H1 (cell line): ENCODE results near the gene PRSS2. TPM values are rescaled to one million over a fixed set of nuclear protein-coding genes. Genes with fewer than 3 reads are reported as not detected.

Experiments
- CTCF ChIA-PET: fragments of 300-600 bp; sonication (Branson Sonifier 250); formaldehyde crosslinking; loops from one replicate; lab custom pipeline; 2021; ENCODE audit not compliant: partially characterized antibody; lab: Charles Lee
- POLR2A ChIA-PET: fragments of 300-600 bp; sonication (Branson Sonifier 250); formaldehyde crosslinking; loops from one replicate; lab custom pipeline; 2021; ENCODE audit warnings: inconsistent platforms; ENCODE audit not compliant: partially characterized antibody; lab: Charles Lee
- DNase-seq, 2 experiments: peaks; one replicate each; pipeline versions ENCODE4 v3.0.0 to v3.0.0-alpha.2; 2010 to 2022; ENCODE audit warnings: low spot score in 2 of 2, low read depth in 1 of 2, mixed read lengths in 1 of 2
- FAIRE-seq: peaks from 2 replicates; lab custom pipeline; 2011; peaks lifted over from hg19 to GRCh38; lab: Jason Lieb, UNC
- H2AFZ ChIP-seq: 2 replicates; pipeline ENCODE4 v1.8.1; 2012; ENCODE audit warnings: low read length, inconsistent platforms
- H2AK5ac ChIP-seq: 2 replicates; pipeline ENCODE4 v1.6.1; 2013; ENCODE audit warnings: low read depth, low read length
- H2BK120ac ChIP-seq: replicated peaks from 2 replicates; pipeline ENCODE3; 2013; ENCODE audit warnings: low read depth, low read length, inconsistent platforms
- H2BK12ac ChIP-seq: 2 replicates; pipeline ENCODE4 v1.6.1; 2013; ENCODE audit warnings: low read depth, low read length
- H2BK15ac ChIP-seq: 2 replicates; pipeline ENCODE4 v1.6.1; 2013; ENCODE audit warnings: low read length
- H2BK20ac ChIP-seq: 2 replicates; pipeline ENCODE4 v1.6.1; 2013; ENCODE audit warnings: low read length
- H2BK5ac ChIP-seq: 2 replicates; pipeline ENCODE4 v1.6.1; 2013; ENCODE audit warnings: low read depth, low read length
- H3K14ac ChIP-seq: 2 replicates; pipeline ENCODE4 v1.6.1; 2013; ENCODE audit warnings: inconsistent platforms; ENCODE audit not compliant: insufficient read length
- H3K18ac ChIP-seq: 2 replicates; pipeline ENCODE4 v1.6.1; 2013; ENCODE audit warnings: low read length; ENCODE audit errors: extremely low read depth
- H3K23ac ChIP-seq: 2 replicates; pipeline ENCODE4 v1.6.1; 2013; ENCODE audit warnings: inconsistent platforms; ENCODE audit not compliant: insufficient read length
- H3K23me2 ChIP-seq: 2 replicates; pipeline ENCODE4 v1.6.1; 2013; ENCODE audit warnings: low read depth, low read length
- H3K27ac ChIP-seq: 2 replicates; pipeline ENCODE4 v1.6.1; 2011; ENCODE audit warnings: low read depth, low read length, inconsistent platforms
- H3K27me3 ChIP-seq, 4 experiments: replicated peaks in 1 of 4; 1 replicate in 1 of 4; 2 replicates in 3 of 4; pipeline versions ENCODE4 v1.6.1 to v1.8.1; 2011 to 2013; ENCODE audit warnings: low read length in 3 of 4, mild to moderate bottlenecking in 3 of 4, inconsistent platforms in 2 of 4, mixed read lengths in 2 of 4, moderate library complexity in 1 of 4; ENCODE audit not compliant: control insufficient read depth in 3 of 4, insufficient read depth in 3 of 4; ENCODE audit errors: extremely low read depth in 1 of 4
- H3K36me3 ChIP-seq, 4 experiments: 2 replicates each; pipeline versions ENCODE4 v1.6.1 to v1.8.1; 2011 to 2013; ENCODE audit warnings: mild to moderate bottlenecking in 4 of 4, low read length in 3 of 4, moderate library complexity in 2 of 4, control low read depth in 1 of 4, inconsistent platforms in 1 of 4; ENCODE audit not compliant: insufficient read depth in 4 of 4, control insufficient read depth in 2 of 4
- H3K4ac ChIP-seq: replicated peaks from 2 replicates; pipeline ENCODE3; 2013; ENCODE audit warnings: low read length, low read depth, mixed read lengths, inconsistent platforms; ENCODE audit not compliant: insufficient read length
- H3K4me1 ChIP-seq, 4 experiments: replicated peaks in 1 of 4; 1 replicate in 1 of 4; 2 replicates in 3 of 4; pipeline versions ENCODE4 v1.6.1 to v1.8.1; 2011 to 2013; ENCODE audit warnings: low read length in 3 of 4, inconsistent platforms in 2 of 4, mixed read lengths in 1 of 4; ENCODE audit not compliant: insufficient read depth in 4 of 4, control insufficient read depth in 3 of 4
- H3K4me2 ChIP-seq, 2 experiments: 2 replicates each; pipeline versions ENCODE4 v1.6.1 to v1.8.1; 2011 to 2013; ENCODE audit warnings: low read depth in 2 of 2, low read length in 2 of 2, control low read depth in 1 of 2, inconsistent platforms in 1 of 2, mild to moderate bottlenecking in 1 of 2; ENCODE audit not compliant: insufficient read depth in 1 of 2
- H3K4me3 ChIP-seq, 4 experiments: fragments of 200-600, 300-600 bp in 1 of 4; sonication (generic), shearing (Covaris generic), sonication (Bioruptor Twin) in 1 of 4; 2 replicates each; pipeline versions ENCODE4 v1.5.1 to v1.8.1; 2011 to 2016; ENCODE audit warnings: low read length in 4 of 4, low read depth in 3 of 4, control low read depth in 2 of 4, inconsistent platforms in 2 of 4, mild to moderate bottlenecking in 2 of 4, mixed read lengths in 1 of 4, moderate library complexity in 1 of 4; ENCODE audit not compliant: insufficient read depth in 2 of 4; ENCODE audit errors: extremely low read depth in 1 of 4
- H3K56ac ChIP-seq: replicated peaks from 2 replicates; pipeline ENCODE3; 2013; ENCODE audit warnings: low read depth, mild to moderate bottlenecking, mixed read lengths, low read length, inconsistent platforms; ENCODE audit not compliant: insufficient read length
- H3K79me1 ChIP-seq: 2 replicates; pipeline ENCODE4 v1.6.1; 2013; ENCODE audit warnings: low read depth, low read length, control low read depth
- H3K79me2 ChIP-seq, 2 experiments: 2 replicates each; pipeline versions ENCODE4 v1.6.1 to v1.8.1; 2012 to 2013; ENCODE audit warnings: low read length in 2 of 2, mild to moderate bottlenecking in 2 of 2, inconsistent platforms in 1 of 2; ENCODE audit not compliant: insufficient read depth in 2 of 2, control insufficient read depth in 1 of 2
- H3K9ac ChIP-seq, 4 experiments: replicated peaks in 1 of 4; 1 replicate in 1 of 4; 2 replicates in 3 of 4; pipeline versions ENCODE4 v1.6.1 to v1.8.1; 2011 to 2013; ENCODE audit warnings: low read depth in 3 of 4, low read length in 3 of 4, control low read depth in 2 of 4, mild to moderate bottlenecking in 2 of 4, moderate library complexity in 2 of 4, inconsistent platforms in 1 of 4; ENCODE audit errors: extremely low read depth in 1 of 4
- H3K9me3 ChIP-seq, 2 experiments: 2 replicates each; pipeline versions ENCODE4 v1.6.1 to v1.8.1; 2012 to 2013; ENCODE audit warnings: mild to moderate bottlenecking in 2 of 2, moderate library complexity in 2 of 2, control low read depth in 1 of 2, inconsistent platforms in 1 of 2, low read depth in 1 of 2, low read length in 1 of 2, mixed read lengths in 1 of 2; ENCODE audit not compliant: insufficient read depth in 2 of 2
- H4K20me1 ChIP-seq, 2 experiments: replicated peaks in 1 of 2; 2 replicates each; pipeline versions ENCODE3 to v1.8.1; 2011 to 2013; ENCODE audit warnings: inconsistent platforms in 2 of 2, low read length in 2 of 2, mild to moderate bottlenecking in 1 of 2; ENCODE audit not compliant: insufficient read depth in 2 of 2, control insufficient read depth in 1 of 2
- H4K5ac ChIP-seq: 2 replicates; pipeline ENCODE4 v1.6.1; 2013; ENCODE audit warnings: low read length, low read depth, mixed read lengths, inconsistent platforms; ENCODE audit not compliant: insufficient read length
- H4K8ac ChIP-seq: 2 replicates; pipeline ENCODE4 v1.8.0; 2013; ENCODE audit warnings: mild to moderate bottlenecking, moderate library complexity, low read length, inconsistent platforms; ENCODE audit not compliant: insufficient read depth; ENCODE audit errors: extremely low read depth
- H4K91ac ChIP-seq: replicated peaks from 2 replicates; pipeline ENCODE3; 2013; ENCODE audit warnings: low read length, mixed read lengths, inconsistent platforms; ENCODE audit not compliant: insufficient read length
- CEBPB ChIP-seq: IDR thresholded peaks from 2 replicates; pipeline ENCODE4 v1.6.1; 2012; ENCODE audit warnings: low read depth, low read length
- EP300 ChIP-seq, 2 experiments: IDR thresholded peaks; 1 replicate in 1 of 2; 2 replicates in 1 of 2; pipeline ENCODE4 v1.6.1; 2011 to 2012; ENCODE audit warnings: low read depth in 2 of 2, low read length in 2 of 2, mild to moderate bottlenecking in 2 of 2, borderline replicate concordance in 1 of 2, inconsistent platforms in 1 of 2, moderate library complexity in 1 of 2
- JUN ChIP-seq: IDR thresholded peaks from 2 replicates; pipeline ENCODE4 v1.6.1; 2011; ENCODE audit warnings: low read depth, mild to moderate bottlenecking, improper control_type of control experiment, low read length
- NRF1 ChIP-seq: IDR thresholded peaks from 2 replicates; pipeline ENCODE4 v1.6.1; 2011; ENCODE audit warnings: mild to moderate bottlenecking, low read depth, low read length, improper control_type of control experiment
- POLR2AphosphoS5 ChIP-seq: IDR thresholded peaks from 2 replicates; pipeline ENCODE4 v1.6.1; 2011; ENCODE audit warnings: low read depth, low read length
- RBBP5 ChIP-seq: IDR thresholded peaks from 2 replicates; pipeline ENCODE4 v1.7.1; 2012; ENCODE audit warnings: low read depth, mild to moderate bottlenecking, inconsistent platforms, low read length, moderate library complexity, borderline replicate concordance
- SIRT6 ChIP-seq: IDR thresholded peaks from one replicate; pipeline ENCODE4 v1.7.1; 2012; ENCODE audit warnings: low read length, inconsistent platforms
- SP1 ChIP-seq: IDR thresholded peaks from 2 replicates; pipeline ENCODE4 v1.6.1; 2011; ENCODE audit warnings: low read depth, low read length
- TEAD4 ChIP-seq: IDR thresholded peaks from 2 replicates; pipeline ENCODE4 v1.6.1; 2012; ENCODE audit warnings: low read depth, low read length, inconsistent platforms, mixed read lengths
- USF2 ChIP-seq: IDR thresholded peaks from 2 replicates; pipeline ENCODE4 v1.6.1; 2011; ENCODE audit warnings: low read length, improper control_type of control experiment
- ZNF274 ChIP-seq: IDR thresholded peaks from 2 replicates; pipeline ENCODE4 v1.7.0; 2012; ENCODE audit warnings: low read length, borderline replicate concordance; ENCODE audit errors: extremely low read depth
- WGBS, 2 experiments: shearing (Covaris generic) in 1 of 2; methylation state at CpG; one replicate each; pipeline versions ENCODE4 v1.1.6 to v1.1.7; 2013 to 2015; ENCODE audit warnings: low lambda C conversion rate in 2 of 2, mixed read lengths in 2 of 2, inconsistent platforms in 1 of 2, low coverage in 1 of 2, missing lambda C conversion rate in 1 of 2; ENCODE audit not compliant: insufficient replicate concordance in 2 of 2, insufficient coverage in 1 of 2, insufficient read length in 1 of 2; ENCODE audit errors: extremely low coverage in 1 of 2, missing lambda C conversion rate in 1 of 2; 5-methylcytosine and 5-hydroxymethylcytosine counted together
- polyA plus RNA-seq, 7 experiments: library from polyadenylated mRNA; depleted of rRNA in 3 of 7; stranded (reverse) in 5 of 7; unstranded in 2 of 7; fragments of >200 nt in 5 of 7; fragments of 200-250 nt in 2 of 7; gene quantifications; 1 replicate in 5 of 7; 2 replicates in 1 of 7; 4 replicates in 1 of 7; pipeline versions ENCODE4 v1.2.1 to v1.2.3, GENCODE V29; 2011 to 2013; ENCODE audit warnings: missing spikeins in 2 of 7, mixed read lengths in 2 of 7
- total RNA-seq: library from RNA; stranded (reverse); fragmentation: NEBNext Ultra II Directional; extraction: Animal tissue kit (Norgen Biotek cat#: 25700); gene quantifications from 2 replicates; pipeline ENCODE4 v1.2.1, GENCODE V29; 2021

Gene PRSS2
- total and polyA plus RNA-seq, 2 of the 8 experiments (the other 6 are each of a cell fraction or from before 2014, with no cell fraction given): not detected

GRCh38 chr7:142767861-142768260 is 2.9 kb upstream of the PRSS2 start:
- Histone ChIP-seq H2BK20ac (no peak overlapping the region), H2BK120ac (no peak overlapping the region), H2BK12ac (no peak overlapping the region), H4K5ac (no peak overlapping the region), H4K20me1 (no peaks in the 10 kb centered on the region), H3K23me2 (no peaks in the 10 kb centered on the region), H3K56ac (no peak overlapping the region), H3K27ac (no peak overlapping the region), H3K14ac (no peak overlapping the region), H3K79me1 (no peaks in the 10 kb centered on the region), H3K4me3 (no peak overlapping the region), H2BK5ac (no peak overlapping the region), H3K4me2 (no peak overlapping the region), H3K9ac (no peak overlapping the region), H3K4me1 (no peaks in the 10 kb centered on the region), H3K4ac (no peak overlapping the region), H2AFZ (no peak overlapping the region), H4K91ac (no peak overlapping the region), H3K18ac (no peak overlapping the region), H4K8ac (no peak overlapping the region), H2BK15ac (no peak overlapping the region), H3K36me3 (no peaks in the 10 kb centered on the region), H2AK5ac (no peak overlapping the region), H3K27me3 (no peaks in the 10 kb centered on the region), H3K23ac (no peak overlapping the region), H3K79me2 (no peaks in the 10 kb centered on the region), H3K9me3 (no peaks in the 10 kb centered on the region)
- DNase-seq (no peak), FAIRE-seq (no peak)
- WGBS, 2 experiments: 90% methylated on average over 1 of the region's 1 CpG; no CpG with 5 or more reads in 1 of the 2 experiments
- ChIA-PET CTCF (interaction anchor here (1.0 to 9.3 kb wide), 7 partner anchors 15 to 234 kb away, joined by 3 to 73 read pairs (median 4); partner anchors contain the start of gene PRSS1), POLR2A (no interaction called here)
- TF ChIP-seq POLR2AphosphoS5 (no peak), ZNF274 (no peak), RBBP5 (no peak), NRF1 (no peak), EP300 (IDR thresholded peaks at IDR 0.05; ENCODE audit: borderline replicate concordance in 1 of 2, low read depth in 2 of 2, low read length in 2 of 2) (no peak), SIRT6 (no peak), JUN (no peak), CEBPB (no peak), USF2 (no peak), SP1 (no peak), TEAD4 (no peak)
